SU-DHL-6 (cell line): Measurements from ENCODE around the gene CACNG1.

Source experiments
- H2AFZ ChIP-seq: fragments of 200-600 bp; sonication (generic); 2 replicates; pipeline ENCODE4 v1.6.1; 2014; ENCODE audit warnings: low read depth, mild to moderate bottlenecking, moderate library complexity, mixed read lengths, antibody characterized with exemption, low read length; ENCODE audit not compliant: severe bottlenecking
- H3F3A ChIP-seq: fragments of 200-600 bp; shearing (Covaris generic); 2 replicates; pipeline ENCODE4 v1.6.0; 2016; ENCODE audit warnings: antibody characterized with exemption, mild to moderate bottlenecking; ENCODE audit not compliant: insufficient read depth
- H3K27ac ChIP-seq: fragments of 200-600 bp; sonication (generic); 2 replicates; pipeline ENCODE4 v1.5.1; 2016; ENCODE audit warnings: low read depth, mild to moderate bottlenecking, low read length, moderate library complexity, mixed read lengths
- H3K27me3 ChIP-seq: fragments of 200-600 bp; sonication (generic), shearing (Covaris generic); 2 replicates; pipeline ENCODE4 v1.6.0; 2014; ENCODE audit warnings: mild to moderate bottlenecking, low read length
- H3K36me3 ChIP-seq: fragments of 200-600 bp; sonication (generic); 2 replicates; pipeline ENCODE4 v1.6.1; 2014; ENCODE audit warnings: mild to moderate bottlenecking, low read length, mixed read lengths
- H3K4me2 ChIP-seq: fragments of 300-600, 200-600 bp; shearing (Covaris generic), sonication (generic); 2 replicates; pipeline ENCODE4 v1.6.0; 2014; ENCODE audit warnings: low read length, low read depth, mild to moderate bottlenecking; ENCODE audit not compliant: poor library complexity, severe bottlenecking
- H3K4me3 ChIP-seq: fragments of 200-600 bp; sonication (generic); 2 replicates; pipeline ENCODE4 v1.5.1; 2014; ENCODE audit warnings: antibody characterized with exemption, low read length, mild to moderate bottlenecking, mixed read lengths; ENCODE audit not compliant: insufficient read depth, poor library complexity, severe bottlenecking
- H3K79me2 ChIP-seq: fragments of 200-600 bp; sonication (generic); 2 replicates; pipeline ENCODE4 v1.6.1; 2014; ENCODE audit warnings: mild to moderate bottlenecking, low read length, moderate library complexity; ENCODE audit not compliant: insufficient read depth
- H3K9ac ChIP-seq: fragments of 200-600 bp; sonication (generic); 2 replicates; pipeline ENCODE4 v1.7.0; 2014; ENCODE audit warnings: mild to moderate bottlenecking, low read length
- H3K9me2 ChIP-seq: fragments of 200-600 bp; sonication (generic); replicated peaks from 2 replicates; pipeline ENCODE4 v1.6.1; 2014; ENCODE audit warnings: low read length; ENCODE audit not compliant: insufficient read depth
- H3K9me3 ChIP-seq: fragments of 200-600 bp; sonication (generic); 2 replicates; pipeline ENCODE4 v1.6.1; 2014; ENCODE audit warnings: low read length, mixed read lengths; ENCODE audit not compliant: insufficient read depth
- H4K20me1 ChIP-seq: fragments of 200-600 bp; sonication (generic); 2 replicates; pipeline ENCODE4 v1.6.1; 2014; ENCODE audit warnings: low read depth, mild to moderate bottlenecking, antibody characterized with exemption, low read length, moderate library complexity, mixed read lengths
- EZH2phosphoT487 ChIP-seq: fragments of 200-600 bp; sonication (generic), shearing (Covaris generic); conservative IDR thresholded peaks from 2 replicates; pipeline ENCODE4 v1.6.1; 2018; ENCODE audit warnings: mild to moderate bottlenecking, antibody characterized with exemption, low read length, moderate library complexity, mixed read lengths
- TF ChIP-seq, protein P1 (sequence below): fragments of 200-600 bp; sonication (generic); IDR thresholded peaks from one replicate; pipeline ENCODE4 v1.5.1; 2017; ENCODE audit warnings: antibody characterized with exemption, mild to moderate bottlenecking, low read length, moderate library complexity; ENCODE audit not compliant: insufficient read depth, poor library complexity, severe bottlenecking

Gene CACNG1

DNA sequence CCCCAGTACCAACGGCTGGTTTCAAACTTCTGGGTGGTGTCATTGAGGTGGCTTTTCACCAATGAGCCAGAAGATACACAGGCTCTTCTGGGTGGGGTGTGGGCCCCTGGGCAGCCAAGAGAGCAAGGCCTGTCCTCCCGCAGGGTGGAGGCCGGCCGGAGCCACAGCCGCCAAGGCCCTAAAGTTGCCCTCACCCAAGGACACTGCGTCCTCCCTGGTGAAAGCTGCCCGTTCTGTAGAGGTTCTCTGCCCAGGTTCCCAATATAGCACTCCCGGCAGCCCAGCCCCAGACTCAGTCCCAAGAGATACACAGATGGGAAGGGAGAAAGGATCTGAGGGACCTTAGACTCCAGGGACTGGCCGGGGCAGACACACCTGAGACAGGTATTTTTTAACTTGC, 10.7 kb upstream of the CACNG1 start:
- no peak overlapping the region for H3K4me2 ChIP-seq
- no peaks in the 10 kb centered on the region for H3K9me2 ChIP-seq
- no peak overlapping the region for H3K9ac ChIP-seq
- H3K9me3 ChIP-seq: no peaks in the 10 kb centered on the region
- no peaks in the 10 kb centered on the region for H3F3A ChIP-seq
- H2AFZ ChIP-seq: no peak overlapping the region
- no peaks in the 10 kb centered on the region for H3K79me2 ChIP-seq
- TF ChIP-seq, protein P1, sequence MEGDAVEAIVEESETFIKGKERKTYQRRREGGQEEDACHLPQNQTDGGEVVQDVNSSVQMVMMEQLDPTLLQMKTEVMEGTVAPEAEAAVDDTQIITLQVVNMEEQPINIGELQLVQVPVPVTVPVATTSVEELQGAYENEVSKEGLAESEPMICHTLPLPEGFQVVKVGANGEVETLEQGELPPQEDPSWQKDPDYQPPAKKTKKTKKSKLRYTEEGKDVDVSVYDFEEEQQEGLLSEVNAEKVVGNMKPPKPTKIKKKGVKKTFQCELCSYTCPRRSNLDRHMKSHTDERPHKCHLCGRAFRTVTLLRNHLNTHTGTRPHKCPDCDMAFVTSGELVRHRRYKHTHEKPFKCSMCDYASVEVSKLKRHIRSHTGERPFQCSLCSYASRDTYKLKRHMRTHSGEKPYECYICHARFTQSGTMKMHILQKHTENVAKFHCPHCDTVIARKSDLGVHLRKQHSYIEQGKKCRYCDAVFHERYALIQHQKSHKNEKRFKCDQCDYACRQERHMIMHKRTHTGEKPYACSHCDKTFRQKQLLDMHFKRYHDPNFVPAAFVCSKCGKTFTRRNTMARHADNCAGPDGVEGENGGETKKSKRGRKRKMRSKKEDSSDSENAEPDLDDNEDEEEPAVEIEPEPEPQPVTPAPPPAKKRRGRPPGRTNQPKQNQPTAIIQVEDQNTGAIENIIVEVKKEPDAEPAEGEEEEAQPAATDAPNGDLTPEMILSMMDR: no peak
- TF ChIP-seq EZH2phosphoT487: no peak
- no peaks in the 10 kb centered on the region for H4K20me1 ChIP-seq
- no peak overlapping the region for H3K4me3 ChIP-seq
- H3K27me3 ChIP-seq: no peaks in the 10 kb centered on the region
- H3K27ac ChIP-seq: no peak overlapping the region
- H3K36me3 ChIP-seq: no peaks in the 10 kb centered on the region

DNA sequence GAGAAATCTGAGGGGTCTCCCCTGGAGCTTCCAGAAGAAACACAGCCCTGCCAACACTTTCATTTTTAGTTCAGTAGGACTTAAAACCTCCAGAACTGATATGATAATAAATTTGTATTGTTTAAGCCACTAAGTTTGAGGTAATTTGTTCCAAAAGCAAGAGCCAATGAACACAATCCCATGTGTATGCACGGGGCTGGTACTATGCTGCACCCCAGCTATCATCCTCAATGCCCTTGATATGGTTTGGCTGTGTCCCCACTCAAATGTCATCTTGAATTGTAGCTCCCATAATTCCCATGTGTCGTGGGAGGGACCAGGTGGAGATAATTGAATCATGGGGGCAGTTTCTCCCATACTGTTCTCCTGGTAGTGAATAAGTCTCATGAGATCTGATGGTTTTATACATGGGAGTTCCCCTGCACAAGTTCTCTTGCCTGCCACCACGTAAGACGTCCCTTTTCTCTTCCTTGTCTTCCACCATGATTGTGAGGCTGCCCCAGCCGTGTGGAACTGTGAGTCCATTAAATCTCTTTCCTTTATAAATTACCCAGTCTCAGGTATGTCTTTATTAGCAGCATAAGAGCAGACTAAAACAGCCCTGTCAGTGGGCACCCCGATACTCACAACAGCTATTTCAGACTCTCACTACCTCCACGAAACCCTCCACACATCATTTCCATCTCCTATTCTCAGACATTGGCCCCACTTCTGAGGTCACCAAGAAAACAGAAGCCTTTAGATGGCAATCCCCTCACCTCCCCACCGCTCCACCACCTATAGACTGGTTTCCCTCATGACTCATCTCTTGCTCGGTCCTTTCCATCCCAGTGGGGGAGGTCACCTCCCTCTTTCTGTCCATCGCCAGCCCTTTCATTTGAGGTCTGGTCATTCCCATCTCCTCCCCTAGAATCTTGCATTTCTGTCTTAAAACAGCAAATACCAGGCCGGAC, 8.9 kb upstream of the CACNG1 start:
- no peak overlapping the region for H2AFZ ChIP-seq
- H3K79me2 ChIP-seq: no peaks in the 10 kb centered on the region
- no peak overlapping the region for H3K4me3 ChIP-seq
- no peaks in the 10 kb centered on the region for H3K9me2 ChIP-seq
- no peaks in the 10 kb centered on the region for H3K27me3 ChIP-seq
- TF ChIP-seq EZH2phosphoT487: no peak
- TF ChIP-seq, protein P1: no peak
- H3K9ac ChIP-seq: no peak overlapping the region
- no peaks in the 10 kb centered on the region for H3K36me3 ChIP-seq
- H3K4me2 ChIP-seq: no peak overlapping the region
- no peaks in the 10 kb centered on the region for H4K20me1 ChIP-seq
- H3F3A ChIP-seq: no peaks in the 10 kb centered on the region
- H3K27ac ChIP-seq: no peak overlapping the region
- no peaks in the 10 kb centered on the region for H3K9me3 ChIP-seq

DNA sequence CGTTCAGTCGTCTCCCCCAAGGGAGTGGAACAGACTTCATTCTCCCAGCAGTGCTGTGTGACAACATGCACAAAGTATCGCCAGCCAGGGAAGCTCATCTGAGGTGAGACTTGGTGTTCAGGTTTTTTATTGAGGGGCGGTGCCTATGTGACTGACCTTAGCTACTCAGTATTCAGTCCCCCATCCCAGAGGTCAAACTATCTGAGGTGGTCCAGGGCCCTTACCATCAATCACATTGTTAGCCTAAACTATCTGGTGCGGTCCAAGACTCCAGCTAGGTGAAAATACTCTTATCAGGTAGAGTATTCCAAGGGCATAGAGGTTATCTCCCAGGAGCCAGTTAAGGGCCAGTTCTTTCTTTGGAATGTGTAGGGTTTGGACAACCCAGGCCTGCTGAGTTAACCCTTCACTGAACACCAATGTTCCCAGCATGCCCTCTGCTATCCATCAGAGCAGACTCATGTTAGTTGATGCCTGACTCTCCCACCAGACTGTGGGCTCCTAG, 5.4 kb upstream of the CACNG1 start:
- Histone ChIP-seq H3K9me3 (no peaks in the 10 kb centered on the region), H2AFZ (no peak overlapping the region), H3F3A (no peaks in the 10 kb centered on the region), H4K20me1 (no peaks in the 10 kb centered on the region), H3K9ac (no peak overlapping the region), H3K36me3 (no peaks in the 10 kb centered on the region), H3K4me2 (no peak overlapping the region), H3K27me3 (no peaks in the 10 kb centered on the region), H3K4me3 (no peak overlapping the region), H3K9me2 (no peaks in the 10 kb centered on the region), H3K27ac (no peak overlapping the region), H3K79me2 (no peaks in the 10 kb centered on the region)
- no peak for TF ChIP-seq EZH2phosphoT487
- TF ChIP-seq, protein P1: no peak
